Measurements from ENCODE around the gene INHBB. TPM values are rescaled to one million over a fixed set of nuclear protein-coding genes. Genes with fewer than 3 reads are reported as not detected.
"Not testable (repeated sequence)": the region's sequence is repeated elsewhere in the genome, so short reads cannot be mapped to it uniquely, and the experiment has no call there.

Gene INHBB
- total and polyA plus RNA-seq, 7 donors, result 0.60 to 1.8 (median 1.2) TPM; not detected in 1

GRCh38 chr2:120319123-120319522 is 26.8 kb upstream of the INHBB start:
- H3K9me3 ChIP-seq, result no peaks in the 10 kb centered on the region
- H3K27ac ChIP-seq, result no peak overlapping the region
- no peak for DNase-seq
- H3K4me3 ChIP-seq, result no peak overlapping the region
- intact Hi-C loops (cut with DNase I), result no loop called here
- H3K4me1 ChIP-seq, result peaks cover 0 to 9% (median 6%) of the 10 kb centered on the region in 4 donors
- H3K27me3 ChIP-seq, result no peaks in the 10 kb centered on the region
- WGBS, 2 donors, result 35 to 79% methylated on average over 10 of the region's 10 CpGs
- TF ChIP-seq POLR2AphosphoS5 (IDR thresholded peaks at IDR 0.05), result no peak
- TF ChIP-seq POLR2A (IDR thresholded peaks at IDR 0.05), result no peak
- TF ChIP-seq CTCF (IDR thresholded peaks at IDR 0.05), result no peak
- TF ChIP-seq EP300 (IDR thresholded peaks at IDR 0.05), result no peak
- no peaks in the 10 kb centered on the region for H3K36me3 ChIP-seq

- TF ChIP-seq EP300 (IDR thresholded peaks at IDR 0.05), result no peak
- no peak for TF ChIP-seq POLR2A (IDR thresholded peaks at IDR 0.05)
- no peak for TF ChIP-seq CTCF (IDR thresholded peaks at IDR 0.05)
- TF ChIP-seq POLR2AphosphoS5 (IDR thresholded peaks at IDR 0.05), result no peak
- 86 to 87% methylated on average over 18 of the region's 18 CpGs for WGBS, 2 donors
- H3K36me3 ChIP-seq, result no peaks in the 10 kb centered on the region
- H3K27me3 ChIP-seq, result no peaks in the 10 kb centered on the region
- H3K9me3 ChIP-seq, result no peaks in the 10 kb centered on the region
- no peak overlapping the region for H3K27ac ChIP-seq
- H3K4me1 ChIP-seq, result peaks cover 0 to 9% (median 6%) of the 10 kb centered on the region in 4 donors
- DNase-seq, result no peak
- H3K4me3 ChIP-seq, result no peak overlapping the region
- intact Hi-C loops (cut with DNase I), result no loop called here
Observed at GRCh38 chr2:120319686-120320317, 26.1 kb upstream of the INHBB start.

- no peak for DNase-seq
- peaks cover 0 to 9% (median 6%) of the 10 kb centered on the region in 4 donors for H3K4me1 ChIP-seq
- H3K4me3 ChIP-seq, result no peak overlapping the region
- intact Hi-C loops (cut with DNase I), result no loop called here
- H3K27me3 ChIP-seq, result no peaks in the 10 kb centered on the region
- TF ChIP-seq POLR2AphosphoS5 (IDR thresholded peaks at IDR 0.05) (no peak), EP300 (IDR thresholded peaks at IDR 0.05) (no peak)
- no peaks in the 10 kb centered on the region for H3K9me3 ChIP-seq
- H3K36me3 ChIP-seq, result no peaks in the 10 kb centered on the region
- 77 to 81% methylated on average over 10 of the region's 10 CpGs for WGBS, 2 donors
- no peak overlapping the region for H3K27ac ChIP-seq
Observed at GRCh38 chr2:120320318-120320851, 25.6 kb upstream of the INHBB start.

- H3K4me1 ChIP-seq; intact Hi-C loops (cut with DNase I); H3K27me3 ChIP-seq; DNase-seq; H3K36me3 ChIP-seq; H3K27ac ChIP-seq; H3K9me3 ChIP-seq; H3K4me3 ChIP-seq: not testable (repeated sequence)
- 86 to 89% methylated on average over 5 of the region's 5 CpGs for WGBS, 2 donors
Observed at GRCh38 chr2:120320887-120321556, 24.9 kb upstream of the INHBB start.

GRCh38 chr2:120321721-120322284 is 24.1 kb upstream of the INHBB start:
- Histone ChIP-seq H3K36me3 (no peaks in the 10 kb centered on the region), H3K4me1 (peaks cover 0 to 9% (median 6%) of the 10 kb centered on the region in 4 donors), H3K9me3 (no peaks in the 10 kb centered on the region), H3K27me3 (no peaks in the 10 kb centered on the region), H3K4me3 (no peak overlapping the region), H3K27ac (no peak overlapping the region)
- intact Hi-C loops (cut with DNase I), result no loop called here
- TF ChIP-seq CTCF (IDR thresholded peaks at IDR 0.05) (no peak), EP300 (IDR thresholded peaks at IDR 0.05) (no peak), POLR2A (IDR thresholded peaks at IDR 0.05) (no peak), POLR2AphosphoS5 (IDR thresholded peaks at IDR 0.05) (no peak)
- WGBS, 2 donors, result 89% methylated on average over 10 of the region's 10 CpGs
- DNase-seq, result no peak
